Gastrocnemius medialis (tissue), 4 donors: ENCODE measurements around the gene IL17RE.

ENCODE experiments used
- CTCF ChIP-seq, 5 experiments: fragments of 450-650 bp in 3 of 5; fragments of 200-600 bp in 2 of 5; sonication (generic) in 2 of 5; IDR thresholded peaks in 4 of 5; conservative IDR thresholded peaks in 1 of 5; 1 replicate in 4 of 5; 2 replicates in 1 of 5; pipeline ENCODE4 v1.5.1; 2016 to 2019; ENCODE audit warnings: antibody characterized with exemption in 5 of 5, mild to moderate bottlenecking in 3 of 5, moderate library complexity in 3 of 5
- POLR2A ChIP-seq, 2 donors: fragments of 450-650 bp; IDR thresholded peaks; one replicate each; pipeline ENCODE4 v1.6.1; 2017; ENCODE audit warnings: antibody characterized with exemption in 2 of 2, mild to moderate bottlenecking in 2 of 2, moderate library complexity in 2 of 2

DNA sequence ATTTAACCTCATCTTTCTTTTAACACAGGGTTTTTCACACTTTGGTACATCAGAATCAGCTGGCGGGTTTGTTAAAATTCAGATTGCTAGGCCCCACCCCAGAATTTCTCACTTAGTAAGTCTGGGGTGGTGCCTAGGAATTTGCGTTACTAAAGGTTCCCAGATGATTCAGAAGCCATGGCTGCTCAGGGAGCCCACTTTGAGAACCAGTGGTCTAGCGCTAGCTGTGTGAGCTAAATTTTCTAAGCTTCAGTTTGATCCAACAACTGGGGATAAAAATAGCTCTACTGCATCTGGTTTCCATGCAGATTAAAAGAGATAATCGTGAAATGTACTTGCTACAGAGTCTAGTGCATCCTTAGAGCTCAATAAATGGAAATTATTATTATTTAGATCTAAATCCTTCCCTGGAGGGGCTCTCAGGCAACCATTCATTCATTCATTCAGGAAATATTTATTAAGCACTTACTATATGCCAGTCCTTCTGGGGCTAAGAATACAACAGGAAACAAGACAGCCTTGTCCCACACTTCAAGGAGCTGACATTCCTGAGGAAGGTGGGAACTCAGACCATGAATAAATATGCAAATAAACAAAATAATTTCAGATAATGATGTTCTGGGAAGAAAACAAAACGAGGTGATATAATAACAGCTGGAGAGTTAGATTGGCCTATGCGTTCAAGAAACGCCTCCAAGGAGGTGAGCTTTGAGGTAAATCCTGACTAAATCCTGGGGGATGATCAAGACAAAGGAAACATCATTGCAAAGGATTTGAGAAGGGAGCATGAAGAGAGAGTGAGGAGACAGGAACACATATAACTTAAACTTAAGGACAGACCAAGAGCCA, 18.7 kb upstream of the IL17RE start:
- TF ChIP-seq POLR2A (IDR thresholded peaks at IDR 0.05) (no peak), CTCF (IDR thresholded peaks at IDR 0.05 in 4 of 5, conservative IDR thresholded peaks at IDR 0.05 in 1 of 5) (no peak)
